ENCODE results near the gene SLC7A5. TPM values are rescaled to one million over a fixed set of nuclear protein-coding genes. Genes with fewer than 3 reads are reported as not detected.

Gene SLC7A5
- total and polyA plus RNA-seq, 2 of the 13 experiments (the other 11 are each of a cell fraction or from before 2014, with no cell fraction given), result 79.6 to 155 TPM

DNA sequence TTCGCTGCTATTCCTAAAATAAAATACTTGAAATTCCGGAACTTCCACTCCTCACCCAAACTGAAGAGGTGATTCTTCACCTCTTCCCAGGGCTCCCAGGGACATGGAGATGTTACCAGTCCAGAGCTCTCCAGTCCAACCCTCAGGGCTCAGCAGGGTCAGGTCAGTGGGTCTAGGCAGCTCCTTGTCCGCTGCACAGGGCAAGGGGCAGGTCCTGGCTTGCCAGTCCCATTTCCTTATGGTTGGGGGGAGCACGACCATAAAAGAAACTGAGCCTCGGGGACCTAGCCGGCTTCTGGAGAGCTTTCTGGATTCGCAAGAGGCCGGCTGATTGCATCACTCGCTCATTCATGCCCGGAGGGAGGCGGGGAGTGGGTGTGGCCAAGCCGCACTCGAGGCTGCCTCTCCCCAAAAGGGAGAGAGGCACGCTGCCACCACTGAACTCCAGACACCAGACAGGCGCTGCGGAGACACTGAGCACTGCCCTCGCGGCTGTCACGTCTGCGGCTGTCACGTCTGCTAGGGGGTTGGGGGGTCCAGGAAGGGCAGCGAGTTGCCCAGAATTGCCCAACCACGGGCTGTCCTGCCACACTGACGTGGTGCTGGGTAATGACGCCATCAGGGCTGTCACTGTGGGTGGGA lies 15.8 kb downstream of the SLC7A5 start (continued):
- TF ChIP-seq, protein P1, sequence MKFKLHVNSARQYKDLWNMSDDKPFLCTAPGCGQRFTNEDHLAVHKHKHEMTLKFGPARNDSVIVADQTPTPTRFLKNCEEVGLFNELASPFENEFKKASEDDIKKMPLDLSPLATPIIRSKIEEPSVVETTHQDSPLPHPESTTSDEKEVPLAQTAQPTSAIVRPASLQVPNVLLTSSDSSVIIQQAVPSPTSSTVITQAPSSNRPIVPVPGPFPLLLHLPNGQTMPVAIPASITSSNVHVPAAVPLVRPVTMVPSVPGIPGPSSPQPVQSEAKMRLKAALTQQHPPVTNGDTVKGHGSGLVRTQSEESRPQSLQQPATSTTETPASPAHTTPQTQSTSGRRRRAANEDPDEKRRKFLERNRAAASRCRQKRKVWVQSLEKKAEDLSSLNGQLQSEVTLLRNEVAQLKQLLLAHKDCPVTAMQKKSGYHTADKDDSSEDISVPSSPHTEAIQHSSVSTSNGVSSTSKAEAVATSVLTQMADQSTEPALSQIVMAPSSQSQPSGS (CRISPR knock-in tag; IDR thresholded peaks at IDR 0.05), result peak; percentile 92
- TF ChIP-seq ONECUT2 (CRISPR knock-in tag; IDR thresholded peaks at IDR 0.05) (no peak), NCOA2 (CRISPR knock-in tag; IDR thresholded peaks at IDR 0.05) (peak; percentile 77), RBM39 (IDR thresholded peaks at IDR 0.05; ENCODE audit: low read depth, low read length, poor library complexity, severe bottlenecking) (peak; percentile 85), TBX3 (IDR thresholded peaks at IDR 0.05; ENCODE audit: borderline replicate concordance) (no peak), TEAD2 (CRISPR knock-in tag; IDR thresholded peaks at IDR 0.05) (no peak), ZNF879 (CRISPR knock-in tag; IDR thresholded peaks at IDR 0.05) (no peak), RNF219 (CRISPR knock-in tag; IDR thresholded peaks at IDR 0.05) (no peak), PHF21A (CRISPR knock-in tag; IDR thresholded peaks at IDR 0.05) (peak; percentile 63; the same call in 1 of the 2 replicates), ZNF383 (CRISPR knock-in tag; IDR thresholded peaks at IDR 0.05; ENCODE audit: borderline replicate concordance) (no peak), ZNF225 (CRISPR knock-in tag; IDR thresholded peaks at IDR 0.05) (peak; percentile 80; the same call in 1 of the 2 replicates), GATAD1 (CRISPR knock-in tag; IDR thresholded peaks at IDR 0.05) (peak; percentile 57; the same call in 1 of the 2 replicates), PTBP1 (IDR thresholded peaks at IDR 0.05; ENCODE audit: low read depth, low read length, poor library complexity, severe bottlenecking) (peak; percentile 95), YEATS2 (CRISPR knock-in tag; IDR thresholded peaks at IDR 0.05; ENCODE audit: borderline replicate concordance) (peak; percentile 32; the same call in 1 of the 2 replicates), TBL1XR1 (IDR thresholded peaks at IDR 0.05; ENCODE audit: borderline replicate concordance, low read length, partially characterized antibody) (no peak), ZNF614 (CRISPR knock-in tag; IDR thresholded peaks at IDR 0.05; ENCODE audit: borderline replicate concordance) (peak; percentile 64; the same call in 1 of the 2 replicates), DPF2 (CRISPR knock-in tag; IDR thresholded peaks at IDR 0.05; ENCODE audit: borderline replicate concordance, low read depth) (peak; percentile 79), ZNF83 (CRISPR knock-in tag; IDR thresholded peaks at IDR 0.05; ENCODE audit: borderline replicate concordance) (0 out of 2 replicates have a peak, but pooled peaks have one; percentile 45), TBP (CRISPR knock-in tag; IDR thresholded peaks at IDR 0.05) (no peak)
- TF ChIP-seq, protein P2, sequence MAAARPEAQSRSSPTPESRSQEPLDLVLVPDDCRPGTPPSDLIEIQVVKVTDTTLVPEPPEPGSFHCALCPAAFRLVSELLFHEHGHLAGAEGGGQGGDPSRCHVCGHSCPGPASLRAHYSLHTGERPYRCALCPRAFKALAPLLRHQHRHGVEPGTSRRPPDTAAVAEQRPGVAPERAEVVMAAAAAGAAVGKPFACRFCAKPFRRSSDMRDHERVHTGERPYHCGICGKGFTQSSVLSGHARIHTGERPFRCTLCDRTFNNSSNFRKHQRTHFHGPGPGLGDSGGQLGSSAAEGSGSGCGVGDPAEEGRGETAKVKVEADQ (CRISPR knock-in tag; IDR thresholded peaks at IDR 0.05; ENCODE audit: borderline replicate concordance), result 0 out of 2 replicates have a peak, but pooled peaks have one; percentile 21
- TF ChIP-seq, protein P3, sequence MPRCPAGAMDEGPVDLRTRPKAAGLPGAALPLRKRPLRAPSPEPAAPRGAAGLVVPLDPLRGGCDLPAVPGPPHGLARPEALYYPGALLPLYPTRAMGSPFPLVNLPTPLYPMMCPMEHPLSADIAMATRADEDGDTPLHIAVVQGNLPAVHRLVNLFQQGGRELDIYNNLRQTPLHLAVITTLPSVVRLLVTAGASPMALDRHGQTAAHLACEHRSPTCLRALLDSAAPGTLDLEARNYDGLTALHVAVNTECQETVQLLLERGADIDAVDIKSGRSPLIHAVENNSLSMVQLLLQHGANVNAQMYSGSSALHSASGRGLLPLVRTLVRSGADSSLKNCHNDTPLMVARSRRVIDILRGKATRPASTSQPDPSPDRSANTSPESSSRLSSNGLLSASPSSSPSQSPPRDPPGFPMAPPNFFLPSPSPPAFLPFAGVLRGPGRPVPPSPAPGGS (CRISPR knock-in tag; IDR thresholded peaks at IDR 0.05), result peak; percentile 20; the same call in 1 of the 2 replicates
- TF ChIP-seq, protein P4, sequence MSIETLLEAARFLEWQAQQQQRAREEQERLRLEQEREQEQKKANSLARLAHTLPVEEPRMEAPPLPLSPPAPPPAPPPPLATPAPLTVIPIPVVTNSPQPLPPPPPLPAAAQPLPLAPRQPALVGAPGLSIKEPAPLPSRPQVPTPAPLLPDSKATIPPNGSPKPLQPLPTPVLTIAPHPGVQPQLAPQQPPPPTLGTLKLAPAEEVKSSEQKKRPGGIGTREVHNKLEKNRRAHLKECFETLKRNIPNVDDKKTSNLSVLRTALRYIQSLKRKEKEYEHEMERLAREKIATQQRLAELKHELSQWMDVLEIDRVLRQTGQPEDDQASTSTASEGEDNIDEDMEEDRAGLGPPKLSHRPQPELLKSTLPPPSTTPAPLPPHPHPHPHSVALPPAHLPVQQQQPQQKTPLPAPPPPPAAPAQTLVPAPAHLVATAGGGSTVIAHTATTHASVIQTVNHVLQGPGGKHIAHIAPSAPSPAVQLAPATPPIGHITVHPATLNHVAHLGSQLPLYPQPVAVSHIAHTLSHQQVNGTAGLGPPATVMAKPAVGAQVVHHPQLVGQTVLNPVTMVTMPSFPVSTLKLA (IDR thresholded peaks at IDR 0.05), result peak; percentile 42; the same call in 1 of the 2 replicates
